Activated naive CD4-positive, alpha-beta T cell treated with anti-CD3 and anti-CD28 coated beads, Interleukin-2, amount 10 ng/mL, durations not matched to agents 7 days and 5 days (primary cell): Measurements from ENCODE around the gene NR2F6.

Experiments
- CTCF ChIA-PET: fragments of 350-600 bp; sonication (Branson Sonifier 250); formaldehyde crosslinking; loops from one replicate; lab custom pipeline; 2021; ENCODE audit warnings: antibody characterized with exemption; lab: Charles Lee
- DNase-seq: peaks from one replicate; pipeline ENCODE4 v3.0.0-alpha.2; 2020
- H3K27ac Mint-ChIP-seq: one replicate; pipeline ENCODE4 v1.8.0; 2021; ENCODE audit warnings: mild to moderate bottlenecking, moderate library complexity, mixed read lengths
- H3K27me3 Mint-ChIP-seq: one replicate; pipeline ENCODE4 v1.8.0; 2021; ENCODE audit warnings: mild to moderate bottlenecking, mixed read lengths
- H3K36me3 Mint-ChIP-seq: one replicate; pipeline ENCODE4 v1.8.0; 2021; ENCODE audit warnings: mixed read lengths
- H3K4me1 Mint-ChIP-seq: one replicate; pipeline ENCODE4 v1.8.0; 2021; ENCODE audit warnings: mixed read lengths
- H3K4me3 Mint-ChIP-seq: one replicate; pipeline ENCODE4 v1.8.0; 2021; ENCODE audit warnings: mild to moderate bottlenecking, moderate library complexity, mixed read lengths
- H3K9me3 Mint-ChIP-seq: one replicate; pipeline ENCODE4 v1.8.0; 2021; ENCODE audit warnings: mixed read lengths

The NR2F6 gene

GRCh38 chr19:17240062-17240752, 5.5 kb downstream of the NR2F6 start:
- Mint-ChIP-seq H3K27ac (no peak overlapping the region), H3K27me3 (peaks cover 39% of the 10 kb centered on the region), H3K4me1 (peaks cover 15% of the 10 kb centered on the region), H3K9me3 (no peaks in the 10 kb centered on the region), H3K36me3 (no peaks in the 10 kb centered on the region), H3K4me3 (no peak overlapping the region)
- no peak for DNase-seq
- CTCF ChIA-PET = no interaction called here

DNA sequence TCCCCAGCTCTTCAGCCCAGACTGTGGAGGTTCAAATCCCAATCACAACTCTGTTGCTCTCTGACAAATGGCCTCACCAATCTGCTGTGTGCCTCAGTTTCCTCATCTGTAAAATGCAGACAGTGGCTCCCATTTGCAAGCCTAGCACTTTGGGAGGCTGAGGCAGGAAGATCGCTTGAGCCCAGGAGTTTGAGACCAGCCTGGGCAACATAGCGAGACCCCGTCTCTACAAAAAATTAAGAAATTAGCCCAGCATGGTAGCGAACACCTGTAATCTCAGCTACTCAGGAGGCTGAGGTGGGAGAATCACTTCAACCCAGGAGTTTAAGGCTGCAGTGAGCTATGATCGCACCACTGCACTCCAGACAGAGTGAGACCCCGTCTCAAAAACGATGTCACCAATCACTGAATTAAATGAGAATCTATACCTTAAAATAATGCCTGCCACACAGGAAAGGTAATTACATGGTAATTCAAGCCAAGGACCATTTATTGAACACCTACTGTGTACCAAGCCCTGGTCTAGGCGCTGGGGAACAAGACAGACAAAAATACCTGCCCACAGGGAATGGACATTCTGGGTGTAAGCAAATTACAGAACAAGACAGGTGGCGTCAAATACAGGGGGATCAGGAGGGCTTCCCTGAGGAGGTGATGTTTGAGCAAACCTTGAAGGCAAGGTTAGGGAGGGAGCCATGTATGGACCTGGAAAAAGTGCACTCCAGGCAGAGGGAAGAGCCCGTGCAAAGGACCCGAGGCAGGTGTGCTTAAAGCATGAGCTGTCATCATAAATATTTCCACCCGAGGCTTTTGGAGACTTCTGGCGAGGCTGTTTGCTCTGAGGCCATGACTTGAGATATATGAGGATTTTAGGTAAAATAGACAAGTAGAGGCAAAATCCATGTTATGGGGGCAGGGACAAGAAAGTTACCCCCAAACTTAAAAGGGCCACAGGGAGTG, 7.7 kb downstream of the NR2F6 start:
- H3K4me1 Mint-ChIP-seq = peaks cover 30% of the 10 kb centered on the region
- H3K9me3 Mint-ChIP-seq = no peaks in the 10 kb centered on the region
- peak overlapping the region; percentile 47 for H3K27ac Mint-ChIP-seq
- H3K36me3 Mint-ChIP-seq = no peaks in the 10 kb centered on the region
- H3K4me3 Mint-ChIP-seq = peak overlapping the region; percentile 51
- H3K27me3 Mint-ChIP-seq = peaks cover 20% of the 10 kb centered on the region
- CTCF ChIA-PET = interaction anchor here (1.3 kb wide), 1 partner anchor 29 kb away, joined by 3 read pairs; the partner anchor contains the start of gene BABAM1
- DNase-seq = no peak

- Mint-ChIP-seq H3K4me1 (peaks cover 28% of the 10 kb centered on the region), H3K27ac (no peak overlapping the region), H3K4me3 (peak overlapping the region; percentile 81), H3K27me3 (peaks cover 12% of the 10 kb centered on the region), H3K9me3 (no peaks in the 10 kb centered on the region), H3K36me3 (peaks cover 3% of the 10 kb centered on the region)
- no peak for DNase-seq
- CTCF ChIA-PET = interaction anchor here (1.3 kb wide), 1 partner anchor 30 kb away, joined by 3 read pairs; the partner anchor contains the start of gene BABAM1
Observed at GRCh38 chr19:17236811-17237543, 8.7 kb downstream of the NR2F6 start.

- H3K27ac Mint-ChIP-seq = peak overlapping the region; percentile 55
- peaks cover 5% of the 10 kb centered on the region for H3K36me3 Mint-ChIP-seq
- peak overlapping the region; percentile 81 for H3K4me3 Mint-ChIP-seq
- H3K27me3 Mint-ChIP-seq = peaks cover 8% of the 10 kb centered on the region
- DNase-seq = peak; percentile 35
- CTCF ChIA-PET = interaction anchor here (0.6 to 1.4 kb wide), 9 partner anchors 9 to 170 kb away, joined by 3 to 6 read pairs (median 3); partner anchors contain the start of genes BABAM1, HAUS8 and NR2F6
- H3K4me1 Mint-ChIP-seq = peaks cover 28% of the 10 kb centered on the region
- no peaks in the 10 kb centered on the region for H3K9me3 Mint-ChIP-seq
Observed at GRCh38 chr19:17235971-17236777, 9.5 kb downstream of the NR2F6 start.

DNA sequence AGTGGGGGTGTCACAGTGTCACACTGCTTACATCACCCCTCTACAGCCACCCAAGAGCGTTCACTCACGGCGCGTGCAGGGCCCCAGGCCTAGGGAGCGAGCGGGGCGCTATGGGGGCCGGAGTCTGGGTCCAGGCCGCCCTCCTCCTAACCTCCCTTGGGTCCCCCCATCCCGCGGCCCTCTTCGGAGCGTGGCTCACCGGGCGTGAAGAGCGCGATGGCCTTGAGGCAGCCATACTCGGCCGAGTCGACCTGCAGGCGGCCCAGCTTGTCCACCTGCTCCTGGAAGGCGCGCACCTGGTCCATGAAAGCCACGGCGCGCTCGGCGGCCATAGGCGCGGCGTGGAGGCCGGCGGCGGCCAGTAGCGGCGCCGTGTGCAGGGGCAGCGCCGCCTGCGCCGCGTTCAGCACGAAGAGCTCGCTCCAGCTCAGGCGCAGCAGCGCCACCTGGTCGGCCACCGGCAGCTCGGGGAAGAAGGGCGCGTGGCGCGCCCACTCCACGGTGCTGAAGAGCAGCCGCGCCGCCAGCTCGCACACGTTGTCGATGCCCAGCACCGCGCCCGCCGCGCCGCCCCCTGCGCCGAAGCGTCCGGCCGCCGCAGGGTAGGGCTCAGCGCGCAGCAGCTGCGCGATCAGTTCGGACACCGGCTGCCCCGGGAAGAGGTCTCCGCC, 10.3 kb downstream of the NR2F6 start:
- peaks cover 7% of the 10 kb centered on the region for H3K36me3 Mint-ChIP-seq
- CTCF ChIA-PET = interaction anchor here (0.6 to 1.4 kb wide), 9 partner anchors 10 to 365 kb away, joined by 3 to 6 read pairs (median 3); partner anchors contain the start of genes HAUS8 and NR2F6
- peak overlapping the region; percentile 81 for H3K4me3 Mint-ChIP-seq
- DNase-seq = peak; percentile 87
- H3K9me3 Mint-ChIP-seq = no peaks in the 10 kb centered on the region
- H3K27me3 Mint-ChIP-seq = peaks cover under 1% of the 10 kb centered on the region
- peak overlapping the region; percentile 88 for H3K27ac Mint-ChIP-seq
- H3K4me1 Mint-ChIP-seq = peaks cover 28% of the 10 kb centered on the region

GRCh38 chr19:17234911-17235299, 10.8 kb downstream of the NR2F6 start:
- peak; percentile 81 for DNase-seq
- peaks cover 28% of the 10 kb centered on the region for H3K4me1 Mint-ChIP-seq
- H3K36me3 Mint-ChIP-seq = peaks cover 10% of the 10 kb centered on the region
- H3K27ac Mint-ChIP-seq = peak overlapping the region; percentile 88
- H3K9me3 Mint-ChIP-seq = no peaks in the 10 kb centered on the region
- CTCF ChIA-PET = interaction anchor here (0.9 to 1.4 kb wide), 6 partner anchors 11 to 160 kb away, joined by 3 to 8 read pairs (median 5); partner anchors contain the start of genes HAUS8, NR2F6 and USE1
- peak overlapping the region; percentile 81 for H3K4me3 Mint-ChIP-seq
- no peaks in the 10 kb centered on the region for H3K27me3 Mint-ChIP-seq

DNA sequence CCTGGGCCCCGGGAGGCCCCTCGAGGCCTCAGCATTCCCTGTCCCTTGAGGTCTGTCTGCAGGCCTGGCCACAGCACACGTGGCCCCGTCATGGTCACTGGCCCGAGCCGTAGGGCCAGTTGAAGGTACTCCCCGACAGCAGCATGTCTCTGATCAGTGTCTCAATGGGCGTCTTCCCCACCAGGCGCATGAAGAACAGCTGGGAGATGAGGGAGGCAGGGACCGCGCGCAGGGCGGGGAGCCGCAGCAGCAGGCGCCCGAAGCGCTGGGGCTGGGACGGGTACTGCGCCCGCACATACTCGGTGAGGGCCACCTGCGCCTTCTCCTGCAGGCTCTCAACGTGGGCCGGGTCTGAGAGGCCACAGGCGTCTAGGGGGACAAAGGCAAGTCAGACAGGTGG, 13.5 kb downstream of the NR2F6 start:
- H3K9me3 Mint-ChIP-seq = no peaks in the 10 kb centered on the region
- CTCF ChIA-PET = no interaction called here
- no peaks in the 10 kb centered on the region for H3K27me3 Mint-ChIP-seq
- peaks cover 15% of the 10 kb centered on the region for H3K36me3 Mint-ChIP-seq
- H3K27ac Mint-ChIP-seq = no peak overlapping the region
- no peak overlapping the region for H3K4me3 Mint-ChIP-seq
- DNase-seq = no peak
- peaks cover 27% of the 10 kb centered on the region for H3K4me1 Mint-ChIP-seq

DNA sequence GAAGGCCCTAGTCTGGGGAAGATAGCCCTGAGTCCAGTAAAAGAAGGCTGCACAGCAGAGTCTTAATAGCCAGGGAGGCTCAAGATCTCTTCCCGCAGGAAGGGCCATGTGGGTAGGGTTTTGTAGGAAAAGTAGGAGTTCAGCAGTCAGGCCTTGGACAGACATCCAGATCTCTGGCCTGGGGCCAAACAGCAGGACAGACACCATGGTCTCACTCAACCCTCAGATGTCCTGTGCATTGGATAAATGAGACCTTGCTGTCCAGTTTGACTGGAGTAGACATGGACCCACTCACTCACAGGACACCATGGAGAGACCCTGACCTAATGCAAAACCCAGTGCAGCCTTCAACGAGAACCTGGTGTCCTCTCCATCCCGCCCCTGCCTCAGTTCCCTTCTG, 15.8 kb downstream of the NR2F6 start:
- CTCF ChIA-PET = no interaction called here
- DNase-seq = no peak
- H3K36me3 Mint-ChIP-seq = peaks cover 18% of the 10 kb centered on the region
- H3K27ac Mint-ChIP-seq = no peak overlapping the region
- peaks cover 25% of the 10 kb centered on the region for H3K4me1 Mint-ChIP-seq
- H3K4me3 Mint-ChIP-seq = no peak overlapping the region
- no peaks in the 10 kb centered on the region for H3K9me3 Mint-ChIP-seq
- H3K27me3 Mint-ChIP-seq = no peaks in the 10 kb centered on the region

DNA sequence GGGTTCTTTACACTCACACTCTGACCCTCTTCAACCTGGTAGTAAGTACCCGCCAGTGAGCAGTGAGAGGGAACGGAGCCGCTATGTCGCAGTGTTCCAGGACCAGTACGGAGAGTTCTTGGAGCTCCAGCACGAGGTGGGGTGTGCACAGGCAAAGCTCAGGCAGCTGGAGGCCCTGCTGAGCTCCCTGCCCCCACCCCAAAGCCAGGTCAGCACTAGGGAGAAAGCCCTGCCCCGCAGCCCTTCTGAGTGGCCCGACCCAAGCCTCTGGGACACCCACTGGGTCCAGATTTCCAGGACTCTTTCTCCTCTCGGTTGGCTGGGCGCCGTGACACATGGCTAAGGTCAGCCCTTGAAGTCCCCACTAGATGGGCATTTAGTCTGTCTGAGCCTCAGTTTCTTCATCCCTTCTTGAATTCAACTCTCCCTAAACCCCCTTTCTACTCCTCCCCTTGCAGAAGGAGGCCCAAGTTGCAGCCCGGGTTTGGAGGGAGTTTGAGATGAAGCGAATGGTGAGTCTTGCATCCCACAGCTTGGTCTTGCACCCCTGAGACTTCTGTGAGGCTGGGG, 17.8 kb downstream of the NR2F6 start:
- Mint-ChIP-seq H3K4me1 (peaks cover 12% of the 10 kb centered on the region), H3K36me3 (peaks cover 18% of the 10 kb centered on the region), H3K27me3 (no peaks in the 10 kb centered on the region), H3K27ac (peak overlapping the region; percentile 65), H3K4me3 (no peak overlapping the region), H3K9me3 (no peaks in the 10 kb centered on the region)
- CTCF ChIA-PET = no interaction called here
- no peak for DNase-seq

- H3K27me3 Mint-ChIP-seq = no peaks in the 10 kb centered on the region
- DNase-seq = peak; percentile 99
- H3K36me3 Mint-ChIP-seq = peaks cover 13% of the 10 kb centered on the region
- peaks cover 12% of the 10 kb centered on the region for H3K4me1 Mint-ChIP-seq
- peak within 1 kb of the TSS; percentile 97 for H3K27ac Mint-ChIP-seq
- no peaks in the 10 kb centered on the region for H3K9me3 Mint-ChIP-seq
- peak within 1 kb of the TSS; percentile 84 for H3K4me3 Mint-ChIP-seq
- CTCF ChIA-PET = no interaction called here
Observed at GRCh38 chr19:17226002-17226933, 19.5 kb downstream of the NR2F6 start, which contains the start of gene OCEL1. OCEL1 (plus strand) TSS chr19:17226226; CDS start chr19:17226248, 22 bp downstream.

GRCh38 chr19:17225053-17225452, 20.7 kb downstream of the NR2F6 start:
- H3K9me3 Mint-ChIP-seq = no peaks in the 10 kb centered on the region
- H3K27ac Mint-ChIP-seq = no peak overlapping the region
- no peak for DNase-seq
- H3K4me1 Mint-ChIP-seq = peaks cover 15% of the 10 kb centered on the region
- H3K27me3 Mint-ChIP-seq = peaks cover 4% of the 10 kb centered on the region
- CTCF ChIA-PET = no interaction called here
- H3K4me3 Mint-ChIP-seq = peak overlapping the region; percentile 84
- H3K36me3 Mint-ChIP-seq = peaks cover 8% of the 10 kb centered on the region
